HFFc6 (cell line): ENCODE results near the gene SCYGR2. TPM values are rescaled to one million over a fixed set of nuclear protein-coding genes. Genes with fewer than 3 reads are reported as not detected.

Experiments
- DNase-seq: peaks from one replicate; pipeline ENCODE4 v3.0.0-alpha.2; 2018
- H3K27ac Mint-ChIP-seq: 2 replicates; pipeline ENCODE4 v1.8.0; 2020; ENCODE audit warnings: mild to moderate bottlenecking, mixed read lengths
- H3K27me3 Mint-ChIP-seq: 2 replicates; pipeline ENCODE4 v1.8.0; 2021; ENCODE audit warnings: mild to moderate bottlenecking, moderate library complexity, mixed read lengths; ENCODE audit not compliant: insufficient read depth
- H3K36me3 Mint-ChIP-seq: 2 replicates; pipeline ENCODE4 v1.8.0; 2021; ENCODE audit warnings: low read depth, mixed read lengths
- H3K4me1 Mint-ChIP-seq: 2 replicates; pipeline ENCODE4 v1.8.0; 2020; ENCODE audit warnings: low read depth, mixed read lengths
- H3K4me3 Mint-ChIP-seq: 2 replicates; pipeline ENCODE4 v1.8.0; 2020; ENCODE audit warnings: mild to moderate bottlenecking, moderate library complexity, mixed read lengths
- H3K9me3 Mint-ChIP-seq: 2 replicates; pipeline ENCODE4 v1.8.0; 2020; ENCODE audit warnings: mild to moderate bottlenecking, mixed read lengths
- CTCF ChIP-seq: fragments of 200-600 bp; sonication (generic); IDR thresholded peaks from 2 replicates; pipeline ENCODE4 v1.5.0; 2021; ENCODE audit warnings: antibody characterized with exemption, mild to moderate bottlenecking
- total RNA-seq, 6 experiments: library from RNA; stranded (reverse); fragmentation: NEBNext Ultra II Directional; extraction: Animal tissue kit (Norgen Biotek cat#: 25700); gene quantifications; 2 replicates in 1 of 6; 3 replicates in 5 of 6; pipeline ENCODE4 v1.2.3, GENCODE V29; 2021

The SCYGR2 gene
- total RNA-seq, 6 experiments from 2014 or later, result not detected

DNA sequence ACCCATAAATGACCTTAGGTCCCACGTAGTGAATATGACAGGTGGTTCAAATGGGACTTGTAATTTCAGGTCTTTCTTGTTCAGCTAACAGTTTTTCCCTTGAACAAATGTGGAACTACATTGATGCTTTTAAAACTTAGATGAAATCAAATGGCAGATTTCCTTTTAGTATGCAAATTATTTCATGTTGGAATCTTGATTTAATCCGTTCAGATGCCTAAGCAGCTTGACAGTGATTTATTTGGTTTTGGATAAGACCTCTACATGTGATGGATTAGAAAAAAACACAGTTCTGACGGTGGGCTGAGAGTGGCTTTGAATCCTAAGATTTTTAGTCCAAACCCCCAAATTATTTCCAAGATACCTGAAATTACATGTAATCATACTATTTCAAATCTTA lies 35.5 kb downstream of the SCYGR2 start:
- Mint-ChIP-seq H3K9me3 (no peaks in the 10 kb centered on the region), H3K27ac (no peak overlapping the region), H3K36me3 (no peaks in the 10 kb centered on the region), H3K4me3 (no peak overlapping the region), H3K27me3 (peaks cover 9% of the 10 kb centered on the region), H3K4me1 (no peaks in the 10 kb centered on the region)
- TF ChIP-seq CTCF, result no peak
- DNase-seq, result no peak

DNA sequence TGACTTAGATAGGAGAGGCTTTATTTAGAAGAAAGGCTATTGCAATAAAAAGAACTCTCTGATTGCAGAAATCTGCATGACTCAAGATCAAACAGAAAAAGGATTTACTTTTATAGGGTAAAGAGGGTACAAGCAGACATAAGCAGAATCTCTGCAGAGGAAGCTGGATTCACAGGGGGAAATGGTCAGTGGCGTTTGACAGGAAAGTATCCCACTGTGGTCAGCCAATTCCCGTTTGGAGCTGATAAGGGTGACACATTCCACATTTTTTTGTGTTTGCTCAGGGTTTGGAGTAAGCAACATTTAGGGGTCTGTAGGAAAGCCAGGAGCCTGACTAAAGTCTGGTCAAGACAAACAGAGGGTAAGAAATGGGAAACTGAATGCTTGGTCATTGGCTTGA lies 44.0 kb downstream of the SCYGR2 start:
- no peak overlapping the region for H3K4me3 Mint-ChIP-seq

DNA sequence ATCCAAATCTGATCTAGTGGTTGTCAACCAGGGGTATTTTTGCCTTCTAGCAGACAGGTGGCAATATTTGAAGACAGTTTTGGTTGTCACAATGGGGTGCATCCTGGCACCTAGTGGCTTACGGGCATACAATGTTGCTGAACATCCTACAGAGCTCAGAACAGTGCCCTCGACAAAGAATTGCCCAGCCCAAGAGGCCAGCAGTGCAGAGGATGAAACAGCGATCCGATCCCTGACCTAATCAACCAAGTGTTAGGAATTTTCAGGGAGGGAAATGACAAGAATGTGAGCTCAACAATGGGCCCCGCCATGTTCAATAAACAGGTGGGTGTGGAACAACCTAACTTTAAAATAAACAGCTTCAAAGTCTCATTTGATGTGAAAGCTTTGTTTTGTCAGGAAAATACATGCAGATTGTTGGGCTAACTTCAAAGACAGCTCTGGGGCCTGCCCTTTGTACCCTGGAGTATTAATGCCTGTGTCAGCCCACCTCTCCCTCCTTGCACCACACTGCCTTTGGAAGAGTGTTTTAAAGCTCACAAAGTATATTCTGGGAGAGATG lies 45.4 kb downstream of the SCYGR2 start:
- peaks cover 2% of the 10 kb centered on the region for H3K27me3 Mint-ChIP-seq
- no peak overlapping the region for H3K27ac Mint-ChIP-seq
- H3K9me3 Mint-ChIP-seq, result no peaks in the 10 kb centered on the region
- no peaks in the 10 kb centered on the region for H3K36me3 Mint-ChIP-seq
- no peaks in the 10 kb centered on the region for H3K4me1 Mint-ChIP-seq
- H3K4me3 Mint-ChIP-seq, result no peak overlapping the region
- no peak for DNase-seq
- TF ChIP-seq CTCF, result no peak

More for the DNA sequence above, 44.0 kb downstream of the SCYGR2 start:
- Mint-ChIP-seq H3K9me3 (no peaks in the 10 kb centered on the region), H3K27ac (no peak overlapping the region), H3K4me1 (no peaks in the 10 kb centered on the region), H3K36me3 (no peaks in the 10 kb centered on the region), H3K27me3 (peaks cover 2% of the 10 kb centered on the region)
- TF ChIP-seq CTCF, result no peak
- no peak for DNase-seq

Other genes with a start within 250 kb of the SCYGR2 start
- gene TM4SF20, start 219.6 kb upstream of the SCYGR2 start, total RNA-seq, result under 1 TPM; 0.09 to 0.34 (median 0.22) TPM
- gene SCYGR1, start 210.9 kb upstream of the SCYGR2 start, total RNA-seq, result not detected
- gene AGFG1, start 126.7 kb upstream of the SCYGR2 start, total RNA-seq, result 100 to 1,000 TPM in 1 of 6 experiments, 10 to 100 TPM in 5; 62.3 to 105 (median 74.0) TPM
- not detected for gene SCYGR3, start 15.9 kb downstream of the SCYGR2 start, total RNA-seq
- gene SCYGR4, start 18.6 kb downstream of the SCYGR2 start, total RNA-seq, result not detected
- not detected for gene SCYGR5, start 67.9 kb downstream of the SCYGR2 start, total RNA-seq
- under 1 TPM in 1 of 6 experiments, not detected in 5; 0.14 TPM for gene SLC19A3, start 119.1 kb downstream of the SCYGR2 start, total RNA-seq
- gene SCYGR6, start 125.9 kb downstream of the SCYGR2 start, total RNA-seq, result not detected
- not detected for gene SCYGR7, start 129.4 kb downstream of the SCYGR2 start, total RNA-seq
- not detected for gene SCYGR8, start 147.0 kb downstream of the SCYGR2 start, total RNA-seq
- not detected for gene CCL20, start 214.9 kb downstream of the SCYGR2 start, total RNA-seq